Hepatocyte (in vitro differentiated cells): Measurements from ENCODE around the gene MEA1. TPM values are rescaled to one million over a fixed set of nuclear protein-coding genes. Genes with fewer than 3 reads are reported as not detected.
A peak's percentile ranks its signal among the peaks of the same experiment; 100 is the strongest.
"Not testable (repeated sequence)": the region's sequence is repeated elsewhere in the genome, so short reads cannot be mapped to it uniquely, and the experiment has no call there.

ENCODE experiments used
- DNase-seq: peaks from one replicate; pipeline ENCODE4 v3.0.0-alpha.2; 2016; ENCODE audit warnings: low spot score
- H2AFZ ChIP-seq: fragments of 200-600 bp; sonication (generic); 2 replicates; pipeline ENCODE4 v1.6.0; 2016; ENCODE audit warnings: antibody characterized with exemption, mild to moderate bottlenecking
- H3K27ac ChIP-seq: fragments of 200-600 bp; sonication (generic); 2 replicates; pipeline ENCODE4 v1.5.1; 2016; ENCODE audit warnings: mild to moderate bottlenecking
- H3K27me3 ChIP-seq: fragments of 200-600 bp; sonication (generic); 2 replicates; pipeline ENCODE4 v1.6.1; 2016
- H3K36me3 ChIP-seq: fragments of 200-600 bp; sonication (generic); replicated peaks from 2 replicates; pipeline ENCODE4 v1.5.1; 2016; ENCODE audit warnings: low read depth; ENCODE audit not compliant: insufficient read depth
- H3K4me1 ChIP-seq: fragments of 200-600 bp; sonication (generic); 2 replicates; pipeline ENCODE4 v1.5.1; 2016; ENCODE audit warnings: mild to moderate bottlenecking, moderate library complexity; ENCODE audit not compliant: insufficient read depth
- H3K4me2 ChIP-seq: fragments of 200-600 bp; sonication (generic); 2 replicates; pipeline ENCODE4 v1.6.0; 2016
- H3K4me3 ChIP-seq: fragments of 200-600 bp; sonication (generic); 2 replicates; pipeline ENCODE4 v1.5.1; 2016; ENCODE audit warnings: mild to moderate bottlenecking
- H3K79me2 ChIP-seq: fragments of 200-600 bp; sonication (generic); 2 replicates; pipeline ENCODE4 v1.6.0; 2017; ENCODE audit warnings: mild to moderate bottlenecking
- H3K9me2 ChIP-seq: fragments of 200-600 bp; sonication (generic); replicated peaks from 2 replicates; pipeline ENCODE4 v1.6.0; 2017; ENCODE audit warnings: mild to moderate bottlenecking; ENCODE audit not compliant: insufficient read depth
- H3K9me3 ChIP-seq: fragments of 200-600 bp; sonication (generic); 2 replicates; pipeline ENCODE4 v1.5.1; 2016; ENCODE audit warnings: low read depth, mild to moderate bottlenecking
- H4K20me1 ChIP-seq: fragments of 200-600 bp; sonication (generic); 2 replicates; pipeline ENCODE4 v1.6.0; 2016; ENCODE audit warnings: mild to moderate bottlenecking; ENCODE audit not compliant: insufficient read depth, poor library complexity, severe bottlenecking
- CTCF ChIP-seq: fragments of 200-600 bp; sonication (generic); IDR thresholded peaks from 2 replicates; pipeline ENCODE4 v1.5.1; 2016; ENCODE audit warnings: antibody characterized with exemption, mild to moderate bottlenecking; ENCODE audit not compliant: poor library complexity
- EZH2 ChIP-seq: fragments of 200-600 bp; sonication (generic); IDR thresholded peaks from 2 replicates; pipeline ENCODE4 v1.6.1; 2016; ENCODE audit warnings: antibody characterized with exemption, mild to moderate bottlenecking, borderline replicate concordance
- EZH2phosphoT487 ChIP-seq: fragments of 200-600 bp; sonication (generic); IDR thresholded peaks from one replicate; pipeline ENCODE4 v1.6.1; 2018; ENCODE audit warnings: antibody characterized with exemption, mild to moderate bottlenecking, low read depth, moderate library complexity; ENCODE audit not compliant: unreplicated experiment, severe bottlenecking
- WGBS: methylation state at CpG from one replicate; pipeline ENCODE4 v1.1.6; 2016; ENCODE audit warnings: low lambda C conversion rate; ENCODE audit errors: missing lambda C conversion rate; 5-methylcytosine and 5-hydroxymethylcytosine counted together
- polyA plus RNA-seq: library from polyadenylated mRNA; unstranded; fragments of >200 nt; fragmentation: Nextera tagmentation; extraction: Ambion mirVana; gene quantifications from 2 replicates; pipeline ENCODE4 v1.2.1, GENCODE V29; 2016
- total RNA-seq: library from RNA; depleted of rRNA; stranded (reverse); fragments of >200 nt; gene quantifications from 2 replicates; pipeline ENCODE4 v1.2.3, GENCODE V29; 2014

Gene MEA1
- total and polyA plus RNA-seq, 2 experiments from 2014 or later, result 73.3 to 127 TPM

GRCh38 chr6:43050981-43051380, 37.2 kb upstream of the MEA1 start:
- Histone ChIP-seq H3K9me3 (no peaks in the 10 kb centered on the region), H2AFZ (no peak overlapping the region), H3K9me2 (no peaks in the 10 kb centered on the region), H3K79me2 (peaks cover 38% of the 10 kb centered on the region), H3K36me3 (no peaks in the 10 kb centered on the region), H3K27me3 (no peaks in the 10 kb centered on the region), H4K20me1 (no peaks in the 10 kb centered on the region), H3K4me3 (no peak overlapping the region), H3K4me1 (peaks cover 27% of the 10 kb centered on the region), H3K4me2 (peak overlapping the region; percentile 93), H3K27ac (no peak overlapping the region)
- WGBS, result 94% methylated on average over 15 of the region's 17 CpGs
- DNase-seq, result no peak
- TF ChIP-seq EZH2phosphoT487 (no peak), EZH2 (no peak), CTCF (no peak)

GRCh38 chr6:43047998-43048397, 34.3 kb upstream of the MEA1 start:
- no peak overlapping the region for H2AFZ ChIP-seq
- H3K9me2 ChIP-seq, result no peaks in the 10 kb centered on the region
- no peaks in the 10 kb centered on the region for H3K27me3 ChIP-seq
- no peak overlapping the region for H3K4me3 ChIP-seq
- no peak overlapping the region for H3K27ac ChIP-seq
- no peaks in the 10 kb centered on the region for H3K9me3 ChIP-seq
- H3K4me2 ChIP-seq, result no peak overlapping the region
- TF ChIP-seq EZH2phosphoT487, result no peak
- H4K20me1 ChIP-seq, result no peaks in the 10 kb centered on the region
- 95% methylated on average over 7 of the region's 7 CpGs for WGBS
- H3K36me3 ChIP-seq, result no peaks in the 10 kb centered on the region
- peaks cover 23% of the 10 kb centered on the region for H3K4me1 ChIP-seq
- H3K79me2 ChIP-seq, result peaks cover 30% of the 10 kb centered on the region
- DNase-seq, result no peak

- no peaks in the 10 kb centered on the region for H3K9me2 ChIP-seq
- no peak overlapping the region for H3K4me3 ChIP-seq
- WGBS, result 97% methylated on average over 11 of the region's 11 CpGs
- no peaks in the 10 kb centered on the region for H3K27me3 ChIP-seq
- H3K36me3 ChIP-seq, result no peaks in the 10 kb centered on the region
- no peak overlapping the region for H3K4me2 ChIP-seq
- DNase-seq, result no peak
- H3K9me3 ChIP-seq, result no peaks in the 10 kb centered on the region
- no peaks in the 10 kb centered on the region for H4K20me1 ChIP-seq
- no peaks in the 10 kb centered on the region for H3K4me1 ChIP-seq
- no peak overlapping the region for H2AFZ ChIP-seq
- TF ChIP-seq CTCF, result no peak
- TF ChIP-seq EZH2phosphoT487, result no peak
- no peak for TF ChIP-seq EZH2
- H3K27ac ChIP-seq, result no peak overlapping the region
- peaks cover 5% of the 10 kb centered on the region for H3K79me2 ChIP-seq
Observed at GRCh38 chr6:43045371-43045930, 31.7 kb upstream of the MEA1 start.

GRCh38 chr6:43043310-43043709, 29.6 kb upstream of the MEA1 start:
- H3K4me1 ChIP-seq, result no peaks in the 10 kb centered on the region
- H3K36me3 ChIP-seq, result no peaks in the 10 kb centered on the region
- H3K9me2 ChIP-seq, result no peaks in the 10 kb centered on the region
- H3K9me3 ChIP-seq, result no peaks in the 10 kb centered on the region
- H2AFZ ChIP-seq, result no peak overlapping the region
- TF ChIP-seq CTCF, result no peak
- no peak for TF ChIP-seq EZH2phosphoT487
- no peak for TF ChIP-seq EZH2
- no peak overlapping the region for H3K27ac ChIP-seq
- H3K79me2 ChIP-seq, result no peaks in the 10 kb centered on the region
- H3K27me3 ChIP-seq, result no peaks in the 10 kb centered on the region
- H4K20me1 ChIP-seq, result no peaks in the 10 kb centered on the region
- no peak for DNase-seq
- H3K4me2 ChIP-seq, result no peak overlapping the region
- no peak overlapping the region for H3K4me3 ChIP-seq
- 96% methylated on average over 9 of the region's 9 CpGs for WGBS

- not testable (repeated sequence) for H3K27ac ChIP-seq, H3K79me2 ChIP-seq, H4K20me1 ChIP-seq, DNase-seq, H3K36me3 ChIP-seq, H3K4me3 ChIP-seq, H3K27me3 ChIP-seq, H3K9me3 ChIP-seq, H3K4me2 ChIP-seq, H2AFZ ChIP-seq, H3K9me2 ChIP-seq, H3K4me1 ChIP-seq
- 95% methylated on average over 6 of the region's 8 CpGs for WGBS
Observed at GRCh38 chr6:43041475-43041874, 27.7 kb upstream of the MEA1 start.
